SK-N-SH treated with all-trans-retinoic acid at 6 μM for 48 hours (cell line): ENCODE results near the gene RASA1.

ENCODE experiments used
- ATAC-seq: fragments of 200-7000 bp; cut with Tn5 transposase; 3 replicates; pipeline ENCODE4 v1.9.1; 2020; ENCODE audit warnings: mild to moderate bottlenecking, moderate library complexity
- ARNTL ChIP-seq: fragments of 450-650 bp; formaldehyde crosslinking; IDR thresholded peaks from 2 replicates; pipeline ENCODE4 v1.5.0; 2020; ENCODE audit warnings: low read depth, mild to moderate bottlenecking, moderate library complexity, borderline replicate concordance
- BACH2 ChIP-seq: fragments of 250-450 bp; sonication (Bioruptor Pico); IDR thresholded peaks from 2 replicates; pipeline ENCODE4 v1.9.0; 2021; ENCODE audit warnings: mild to moderate bottlenecking, borderline replicate concordance
- CSDC2 ChIP-seq: fragments of 250-450 bp; sonication (Bioruptor Pico); IDR thresholded peaks from 2 replicates; pipeline ENCODE4 v1.5.0; 2020; ENCODE audit warnings: mild to moderate bottlenecking, moderate library complexity
- ESRRG ChIP-seq: fragments of 250-450 bp; sonication (Bioruptor Pico); IDR thresholded peaks from 2 replicates; pipeline ENCODE4 v1.6.1; 2021; ENCODE audit warnings: mild to moderate bottlenecking
- GLIS3 ChIP-seq: fragments of 250-450 bp; sonication (Bioruptor Pico); IDR thresholded peaks from 2 replicates; pipeline ENCODE4 v1.5.0; 2020; ENCODE audit warnings: mild to moderate bottlenecking, moderate library complexity
- OSR1 ChIP-seq: fragments of 250-450 bp; sonication (Bioruptor Pico); IDR thresholded peaks from 2 replicates; pipeline ENCODE4 v1.8.0; 2022; ENCODE audit warnings: moderate library complexity, mild to moderate bottlenecking, inconsistent platforms
- PPARA ChIP-seq: fragments of 250-450 bp; sonication (Bioruptor Pico); IDR thresholded peaks from 2 replicates; pipeline ENCODE4 v1.5.0; 2020; ENCODE audit warnings: mild to moderate bottlenecking, borderline replicate concordance
- RARB ChIP-seq: fragments of 250-450 bp; sonication (Bioruptor Pico); IDR thresholded peaks from 2 replicates; pipeline ENCODE4 v1.8.0; 2021; ENCODE audit warnings: mild to moderate bottlenecking, moderate library complexity
- SNAI2 ChIP-seq: fragments of 250-450 bp; sonication (Bioruptor Pico); IDR thresholded peaks from 2 replicates; pipeline ENCODE4 v1.5.0; 2020; ENCODE audit warnings: mild to moderate bottlenecking, moderate library complexity
- TCF4 ChIP-seq: fragments of 250-450 bp; sonication (Bioruptor Pico); IDR thresholded peaks from 2 replicates; pipeline ENCODE4 v1.8.0; 2021; ENCODE audit warnings: mild to moderate bottlenecking, moderate library complexity, borderline replicate concordance
- TOX ChIP-seq: fragments of 250-450 bp; sonication (Bioruptor Pico); IDR thresholded peaks from 2 replicates; pipeline ENCODE4 v1.8.0; 2021; ENCODE audit warnings: mild to moderate bottlenecking, moderate library complexity, borderline replicate concordance
- ZC3H10 ChIP-seq: fragments of 250-450 bp; sonication (Bioruptor Pico); IDR thresholded peaks from 2 replicates; pipeline ENCODE4 v1.5.1; 2021; ENCODE audit warnings: mild to moderate bottlenecking, moderate library complexity
- ZFP3 ChIP-seq: fragments of 250-450 bp; sonication (Bioruptor Pico); IDR thresholded peaks from 2 replicates; pipeline ENCODE4 v1.5.0; 2020; ENCODE audit warnings: mild to moderate bottlenecking, moderate library complexity
- ZNF565 ChIP-seq: fragments of 450-650 bp; formaldehyde crosslinking; conservative IDR thresholded peaks from 2 replicates; pipeline ENCODE4 v1.5.0; 2020; ENCODE audit warnings: low read depth, mild to moderate bottlenecking, moderate library complexity
- ZNF70 ChIP-seq: fragments of 450-650 bp; formaldehyde crosslinking; IDR thresholded peaks from 2 replicates; pipeline ENCODE4 v1.5.0; 2020; ENCODE audit warnings: mild to moderate bottlenecking, moderate library complexity
- ZNF8 ChIP-seq: fragments of 450-650 bp; formaldehyde crosslinking; IDR thresholded peaks from 2 replicates; pipeline ENCODE4 v1.5.0; 2020; ENCODE audit warnings: mild to moderate bottlenecking, moderate library complexity
- TF ChIP-seq, protein P1 (sequence below): fragments of 250-450 bp; sonication (Bioruptor Pico); IDR thresholded peaks from 2 replicates; pipeline ENCODE4 v1.8.0; 2021; ENCODE audit warnings: low read depth, mild to moderate bottlenecking, moderate library complexity, borderline replicate concordance
- TF ChIP-seq, protein P2 (sequence below): fragments of 250-450 bp; sonication (Bioruptor Pico); IDR thresholded peaks from 2 replicates; pipeline ENCODE4 v1.5.1; 2021; ENCODE audit warnings: mild to moderate bottlenecking, moderate library complexity
- TF ChIP-seq, protein P3 (sequence below): fragments of 250-450 bp; sonication (Bioruptor Pico); IDR thresholded peaks from 2 replicates; pipeline ENCODE4 v1.5.1; 2020; ENCODE audit warnings: low read depth, mild to moderate bottlenecking, moderate library complexity
- TF ChIP-seq, protein P4 (sequence below): fragments of 250-450 bp; sonication (Bioruptor Pico); IDR thresholded peaks from 2 replicates; pipeline ENCODE4 v1.5.0; 2020; ENCODE audit warnings: mild to moderate bottlenecking, moderate library complexity
- TF ChIP-seq, protein P5 (sequence below): fragments of 250-450 bp; sonication (Bioruptor Pico); IDR thresholded peaks from 2 replicates; pipeline ENCODE4 v1.8.0; 2020; ENCODE audit warnings: mild to moderate bottlenecking, moderate library complexity, borderline replicate concordance

Gene RASA1

DNA sequence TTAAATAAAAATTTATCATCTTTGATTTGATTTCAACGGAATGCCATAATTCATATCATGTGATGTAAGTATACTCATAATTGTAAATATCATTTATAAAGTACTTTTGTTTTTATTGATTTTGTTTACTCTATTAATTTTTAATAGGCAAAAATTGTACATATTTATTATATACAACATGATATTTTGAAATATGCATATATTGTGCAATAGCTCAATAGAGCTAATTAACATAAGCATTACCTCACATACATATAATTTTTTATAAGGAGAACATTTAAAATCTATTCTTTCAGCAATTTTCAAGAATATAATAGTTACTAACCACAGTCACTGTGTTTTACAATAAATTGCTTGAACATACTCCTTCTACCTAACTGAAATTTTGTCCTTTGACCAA, 170.0 kb downstream of the RASA1 start:
- no peak for ATAC-seq
- no peak for TF ChIP-seq OSR1 (CRISPR knock-in tag)
- TF ChIP-seq PPARA (CRISPR knock-in tag): no peak
- no peak for TF ChIP-seq ZFP3 (CRISPR knock-in tag)
- no peak for TF ChIP-seq ZC3H10 (CRISPR knock-in tag)
- TF ChIP-seq, protein P1, sequence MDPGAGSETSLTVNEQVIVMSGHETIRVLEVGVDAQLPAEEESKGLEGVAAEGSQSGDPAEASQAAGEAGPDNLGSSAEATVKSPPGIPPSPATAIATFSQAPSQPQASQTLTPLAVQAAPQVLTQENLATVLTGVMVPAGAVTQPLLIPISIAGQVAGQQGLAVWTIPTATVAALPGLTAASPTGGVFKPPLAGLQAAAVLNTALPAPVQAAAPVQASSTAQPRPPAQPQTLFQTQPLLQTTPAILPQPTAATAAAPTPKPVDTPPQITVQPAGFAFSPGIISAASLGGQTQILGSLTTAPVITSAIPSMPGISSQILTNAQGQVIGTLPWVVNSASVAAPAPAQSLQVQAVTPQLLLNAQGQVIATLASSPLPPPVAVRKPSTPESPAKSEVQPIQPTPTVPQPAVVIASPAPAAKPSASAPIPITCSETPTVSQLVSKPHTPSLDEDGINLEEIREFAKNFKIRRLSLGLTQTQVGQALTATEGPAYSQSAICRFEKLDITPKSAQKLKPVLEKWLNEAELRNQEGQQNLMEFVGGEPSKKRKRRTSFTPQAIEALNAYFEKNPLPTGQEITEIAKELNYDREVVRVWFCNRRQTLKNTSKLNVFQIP: no peak
- TF ChIP-seq CSDC2 (CRISPR knock-in tag): no peak
- no peak for TF ChIP-seq RARB (CRISPR knock-in tag)
- TF ChIP-seq, protein P2, sequence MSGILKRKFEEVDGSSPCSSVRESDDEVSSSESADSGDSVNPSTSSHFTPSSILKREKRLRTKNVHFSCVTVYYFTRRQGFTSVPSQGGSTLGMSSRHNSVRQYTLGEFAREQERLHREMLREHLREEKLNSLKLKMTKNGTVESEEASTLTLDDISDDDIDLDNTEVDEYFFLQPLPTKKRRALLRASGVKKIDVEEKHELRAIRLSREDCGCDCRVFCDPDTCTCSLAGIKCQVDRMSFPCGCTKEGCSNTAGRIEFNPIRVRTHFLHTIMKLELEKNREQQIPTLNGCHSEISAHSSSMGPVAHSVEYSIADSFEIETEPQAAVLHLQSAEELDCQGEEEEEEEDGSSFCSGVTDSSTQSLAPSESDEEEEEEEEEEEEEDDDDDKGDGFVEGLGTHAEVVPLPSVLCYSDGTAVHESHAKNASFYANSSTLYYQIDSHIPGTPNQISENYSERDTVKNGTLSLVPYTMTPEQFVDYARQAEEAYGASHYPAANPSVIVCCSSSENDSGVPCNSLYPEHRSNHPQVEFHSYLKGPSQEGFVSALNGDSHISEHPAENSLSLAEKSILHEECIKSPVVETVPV: no peak
- TF ChIP-seq TOX (CRISPR knock-in tag): no peak
- TF ChIP-seq ZNF8: no peak
- TF ChIP-seq GLIS3 (CRISPR knock-in tag): no peak
- no peak for TF ChIP-seq ESRRG (CRISPR knock-in tag)
- TF ChIP-seq, protein P3, sequence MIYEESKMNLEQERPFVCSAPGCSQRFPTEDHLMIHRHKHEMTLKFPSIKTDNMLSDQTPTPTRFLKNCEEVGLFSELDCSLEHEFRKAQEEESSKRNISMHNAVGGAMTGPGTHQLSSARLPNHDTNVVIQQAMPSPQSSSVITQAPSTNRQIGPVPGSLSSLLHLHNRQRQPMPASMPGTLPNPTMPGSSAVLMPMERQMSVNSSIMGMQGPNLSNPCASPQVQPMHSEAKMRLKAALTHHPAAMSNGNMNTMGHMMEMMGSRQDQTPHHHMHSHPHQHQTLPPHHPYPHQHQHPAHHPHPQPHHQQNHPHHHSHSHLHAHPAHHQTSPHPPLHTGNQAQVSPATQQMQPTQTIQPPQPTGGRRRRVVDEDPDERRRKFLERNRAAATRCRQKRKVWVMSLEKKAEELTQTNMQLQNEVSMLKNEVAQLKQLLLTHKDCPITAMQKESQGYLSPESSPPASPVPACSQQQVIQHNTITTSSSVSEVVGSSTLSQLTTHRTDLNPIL (CRISPR knock-in tag): no peak
- TF ChIP-seq SNAI2 (CRISPR knock-in tag): no peak
- TF ChIP-seq, protein P4, sequence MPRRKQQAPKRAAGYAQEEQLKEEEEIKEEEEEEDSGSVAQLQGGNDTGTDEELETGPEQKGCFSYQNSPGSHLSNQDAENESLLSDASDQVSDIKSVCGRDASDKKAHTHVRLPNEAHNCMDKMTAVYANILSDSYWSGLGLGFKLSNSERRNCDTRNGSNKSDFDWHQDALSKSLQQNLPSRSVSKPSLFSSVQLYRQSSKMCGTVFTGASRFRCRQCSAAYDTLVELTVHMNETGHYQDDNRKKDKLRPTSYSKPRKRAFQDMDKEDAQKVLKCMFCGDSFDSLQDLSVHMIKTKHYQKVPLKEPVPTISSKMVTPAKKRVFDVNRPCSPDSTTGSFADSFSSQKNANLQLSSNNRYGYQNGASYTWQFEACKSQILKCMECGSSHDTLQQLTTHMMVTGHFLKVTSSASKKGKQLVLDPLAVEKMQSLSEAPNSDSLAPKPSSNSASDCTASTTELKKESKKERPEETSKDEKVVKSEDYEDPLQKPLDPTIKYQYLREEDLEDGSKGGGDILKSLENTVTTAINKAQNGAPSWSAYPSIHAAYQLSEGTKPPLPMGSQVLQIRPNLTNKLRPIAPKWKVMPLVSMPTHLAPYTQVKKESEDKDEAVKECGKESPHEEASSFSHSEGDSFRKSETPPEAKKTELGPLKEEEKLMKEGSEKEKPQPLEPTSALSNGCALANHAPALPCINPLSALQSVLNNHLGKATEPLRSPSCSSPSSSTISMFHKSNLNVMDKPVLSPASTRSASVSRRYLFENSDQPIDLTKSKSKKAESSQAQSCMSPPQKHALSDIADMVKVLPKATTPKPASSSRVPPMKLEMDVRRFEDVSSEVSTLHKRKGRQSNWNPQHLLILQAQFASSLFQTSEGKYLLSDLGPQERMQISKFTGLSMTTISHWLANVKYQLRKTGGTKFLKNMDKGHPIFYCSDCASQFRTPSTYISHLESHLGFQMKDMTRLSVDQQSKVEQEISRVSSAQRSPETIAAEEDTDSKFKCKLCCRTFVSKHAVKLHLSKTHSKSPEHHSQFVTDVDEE: no peak
- TF ChIP-seq ZNF70: no peak
- TF ChIP-seq ZNF565: no peak

DNA sequence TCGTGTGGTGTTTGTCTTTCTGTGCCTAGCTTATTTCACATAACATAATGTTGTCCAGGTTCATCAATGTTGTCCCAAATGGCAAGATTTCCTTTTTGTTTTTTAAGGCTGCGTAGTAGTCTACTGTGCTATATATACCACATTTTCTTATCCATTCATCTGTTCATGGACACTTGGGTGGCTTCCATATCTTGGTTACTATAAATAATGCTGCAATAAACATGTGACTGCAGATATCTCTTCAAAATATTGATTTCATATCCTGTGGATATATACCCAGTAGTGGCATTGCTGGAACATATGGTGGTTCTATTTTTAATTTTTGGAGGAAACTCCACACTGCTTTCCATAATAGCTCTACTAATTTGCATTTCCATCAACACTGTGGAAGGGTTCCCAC, 170.5 kb downstream of the RASA1 start:
- no peak for ATAC-seq
- TF ChIP-seq ZFP3 (CRISPR knock-in tag) (no peak), ESRRG (CRISPR knock-in tag) (no peak), SNAI2 (CRISPR knock-in tag) (no peak), BACH2 (CRISPR knock-in tag) (no peak), CSDC2 (CRISPR knock-in tag) (no peak), ARNTL (CRISPR knock-in tag) (no peak), TCF4 (CRISPR knock-in tag) (no peak), TOX (CRISPR knock-in tag) (no peak), PPARA (CRISPR knock-in tag) (no peak), RARB (CRISPR knock-in tag) (no peak), OSR1 (CRISPR knock-in tag) (no peak), ZC3H10 (CRISPR knock-in tag) (no peak), ZNF565 (no peak), GLIS3 (CRISPR knock-in tag) (no peak), ZNF70 (no peak)
- TF ChIP-seq, protein P5, sequence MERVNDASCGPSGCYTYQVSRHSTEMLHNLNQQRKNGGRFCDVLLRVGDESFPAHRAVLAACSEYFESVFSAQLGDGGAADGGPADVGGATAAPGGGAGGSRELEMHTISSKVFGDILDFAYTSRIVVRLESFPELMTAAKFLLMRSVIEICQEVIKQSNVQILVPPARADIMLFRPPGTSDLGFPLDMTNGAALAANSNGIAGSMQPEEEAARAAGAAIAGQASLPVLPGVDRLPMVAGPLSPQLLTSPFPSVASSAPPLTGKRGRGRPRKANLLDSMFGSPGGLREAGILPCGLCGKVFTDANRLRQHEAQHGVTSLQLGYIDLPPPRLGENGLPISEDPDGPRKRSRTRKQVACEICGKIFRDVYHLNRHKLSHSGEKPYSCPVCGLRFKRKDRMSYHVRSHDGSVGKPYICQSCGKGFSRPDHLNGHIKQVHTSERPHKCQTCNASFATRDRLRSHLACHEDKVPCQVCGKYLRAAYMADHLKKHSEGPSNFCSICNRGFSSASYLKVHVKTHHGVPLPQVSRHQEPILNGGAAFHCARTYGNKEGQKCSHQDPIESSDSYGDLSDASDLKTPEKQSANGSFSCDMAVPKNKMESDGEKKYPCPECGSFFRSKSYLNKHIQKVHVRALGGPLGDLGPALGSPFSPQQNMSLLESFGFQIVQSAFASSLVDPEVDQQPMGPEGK: no peak
- TF ChIP-seq, protein P3 (CRISPR knock-in tag): no peak
